OCI-M2 (cell line): ENCODE measurements around the gene TIAL1.
"Not testable (repeated sequence)": the region's sequence is repeated elsewhere in the genome, so short reads cannot be mapped to it uniquely, and the experiment has no call there.

Experiments
- DNase-seq: peaks from one replicate; lab custom pipeline; 2025; ENCODE audit not compliant: unreplicated experiment; lab: John Stamatoyannopoulos, UW

Gene TIAL1

DNA sequence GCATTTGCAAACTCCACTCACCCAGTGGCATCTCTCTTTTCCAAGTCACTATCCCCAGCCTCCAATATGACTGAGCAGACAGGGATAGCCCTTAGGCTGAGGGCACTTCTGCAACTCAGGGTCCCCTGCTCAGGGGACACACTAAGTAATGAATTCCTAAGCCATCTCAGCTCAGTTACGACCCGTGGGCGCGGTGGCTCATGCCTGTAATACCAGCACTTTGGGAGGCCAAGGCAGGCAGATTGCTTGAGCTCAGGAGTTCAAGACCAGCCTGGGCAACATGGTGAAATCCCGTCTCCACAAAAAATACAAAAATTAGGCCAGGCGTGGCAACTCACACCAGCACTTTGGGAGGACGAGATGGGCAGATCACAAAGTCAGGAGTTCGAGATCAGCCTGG is 64.5 kb downstream of the TIAL1 start:
- DNase-seq = not testable (repeated sequence)

DNA sequence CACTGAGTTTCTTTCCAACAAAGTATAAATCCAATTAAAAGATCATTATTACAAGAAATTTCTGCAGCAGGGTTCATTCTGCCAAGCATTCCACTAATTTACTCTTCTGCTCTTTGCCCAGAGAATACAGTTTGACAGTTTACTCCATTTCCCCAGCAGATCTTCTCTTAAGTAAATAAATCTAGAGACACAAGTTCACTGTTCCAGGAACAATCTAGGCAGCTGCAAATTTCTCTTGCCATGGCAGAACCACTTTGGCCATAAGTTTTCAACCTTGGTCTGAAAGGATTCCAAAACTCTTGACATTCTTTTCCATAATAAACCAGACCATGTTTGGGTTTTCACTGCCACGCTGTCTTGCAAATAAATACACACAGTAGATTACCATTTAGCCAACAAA is 65.7 kb downstream of the TIAL1 start:
- DNase-seq = no peak

DNA sequence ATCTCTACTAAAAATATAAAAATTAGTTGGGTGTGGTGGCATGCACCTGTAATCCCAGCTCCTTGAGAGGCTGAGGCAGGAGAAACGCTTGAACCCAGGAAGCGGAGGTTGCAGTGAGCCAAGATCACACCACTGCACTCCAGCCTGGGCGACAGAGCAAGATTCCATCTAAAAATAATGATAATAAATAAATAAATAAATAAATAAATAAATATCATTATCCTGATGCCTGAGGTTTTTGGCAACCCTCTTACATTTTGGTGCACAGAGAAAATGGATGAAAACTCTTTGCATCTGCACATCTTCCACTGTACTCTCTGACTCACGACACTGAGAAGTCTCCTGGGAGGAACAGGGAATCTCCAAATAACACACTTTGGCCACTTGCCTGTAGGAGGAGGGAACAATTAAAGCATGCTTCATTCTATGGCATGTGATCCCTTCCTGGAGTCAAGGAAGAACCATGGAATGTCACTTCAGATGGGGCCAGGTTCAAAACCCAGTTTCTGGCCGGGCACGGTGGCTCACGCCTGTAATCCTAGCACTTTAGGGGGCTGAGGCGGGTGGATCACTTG is 68.0 kb downstream of the TIAL1 start:
- not testable (repeated sequence) for DNase-seq

DNA sequence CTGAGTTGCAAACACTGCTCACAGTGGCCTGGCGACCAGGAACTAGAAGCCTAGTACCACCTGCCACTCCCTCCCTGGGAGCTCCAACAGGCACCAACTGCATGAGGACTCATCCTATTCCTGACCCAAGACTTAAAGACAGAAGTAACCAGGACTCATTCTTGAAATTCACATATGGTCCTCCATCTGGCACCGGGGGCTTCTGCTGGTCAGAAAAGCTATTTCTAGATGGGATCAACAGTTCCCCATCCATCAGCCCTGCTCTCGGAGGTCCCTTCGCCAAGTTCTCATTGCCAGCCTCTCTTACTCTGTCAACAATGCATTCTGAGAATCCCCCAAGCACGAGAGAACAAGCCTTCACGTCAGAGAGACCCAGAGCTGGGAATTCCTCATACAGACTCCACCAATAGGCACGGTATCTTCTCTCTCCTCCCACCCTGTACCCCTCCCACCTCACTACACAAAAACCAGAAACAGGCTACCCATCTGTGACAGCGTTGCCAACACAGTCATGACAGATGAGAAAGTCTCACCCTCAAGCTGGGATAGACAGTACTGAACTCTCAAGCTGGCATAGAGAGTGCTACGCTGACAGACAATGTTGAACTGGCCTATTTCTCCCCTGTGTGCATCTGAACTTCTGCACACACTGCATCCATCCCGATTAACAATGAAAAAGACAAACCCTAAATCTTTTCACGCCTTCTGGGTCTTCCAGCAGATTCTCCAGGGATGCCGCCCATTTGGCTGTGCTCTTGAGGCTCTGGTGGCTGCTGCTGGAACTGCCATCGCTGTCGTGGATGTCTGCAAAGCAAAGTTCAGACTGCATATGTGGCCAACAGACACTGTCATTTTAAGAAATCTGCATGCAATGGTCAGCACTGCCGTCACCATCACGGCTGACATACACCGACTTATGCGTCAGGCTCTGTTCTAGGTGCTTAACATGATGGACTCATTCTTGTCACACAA is 69.9 kb downstream of the TIAL1 start:
- no peak for DNase-seq

DNA sequence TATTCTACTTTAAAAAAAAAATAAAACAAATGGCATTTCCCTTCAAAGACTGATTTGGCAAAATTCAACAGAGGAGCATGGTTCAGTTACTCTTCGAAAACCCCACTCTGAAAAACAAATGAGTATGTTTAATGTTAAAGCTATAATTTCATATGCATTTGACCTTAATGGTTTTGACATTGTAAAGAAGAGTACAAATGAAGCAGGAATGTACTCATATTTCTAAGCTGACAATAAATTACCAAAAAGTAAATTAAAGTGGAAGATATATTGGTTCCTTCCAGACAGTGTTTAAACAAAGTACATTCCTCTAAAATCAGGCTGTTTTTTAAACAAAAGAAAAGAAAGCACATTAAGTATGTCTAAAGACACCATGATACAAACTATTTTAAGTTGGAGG is 70.6 kb downstream of the TIAL1 start:
- no peak for DNase-seq

DNA sequence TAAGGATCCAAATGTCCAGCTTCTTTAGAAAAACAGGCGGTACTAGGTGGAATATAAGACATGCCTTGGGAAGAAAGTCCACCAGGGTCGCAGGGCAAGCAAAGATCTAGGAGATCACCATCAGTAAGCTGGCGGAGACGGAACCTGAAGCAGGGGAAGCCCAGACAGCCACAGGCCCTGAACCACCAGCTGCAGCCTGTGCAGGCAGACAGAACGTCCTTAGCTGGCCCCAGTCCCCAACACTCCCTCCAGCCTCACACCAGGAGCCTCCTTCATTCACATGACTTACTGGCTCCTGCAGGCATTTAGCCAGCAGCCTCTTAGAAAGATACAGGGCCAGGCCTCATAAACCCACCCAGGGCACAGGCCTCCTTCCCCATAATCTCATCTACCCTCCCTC is 71.6 kb downstream of the TIAL1 start:
- no peak for DNase-seq

DNA sequence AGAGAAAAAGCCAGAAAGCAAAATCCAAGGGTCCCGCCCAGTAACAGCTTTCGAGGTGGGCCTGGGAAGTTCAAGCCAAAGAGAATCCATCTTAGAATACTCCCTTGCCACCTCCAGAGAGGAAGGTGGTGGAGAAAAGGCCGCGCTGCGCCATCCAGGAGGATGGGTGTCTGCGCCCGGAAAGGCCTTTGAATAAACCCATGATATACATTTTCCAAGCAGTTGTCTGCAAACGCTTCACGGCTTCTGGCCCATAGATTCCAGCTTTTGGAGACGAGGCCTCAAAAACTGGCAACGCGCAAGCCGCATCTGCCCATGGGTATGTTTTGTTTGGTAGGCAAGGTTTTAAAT is 72.1 kb downstream of the TIAL1 start:
- no peak for DNase-seq

DNA sequence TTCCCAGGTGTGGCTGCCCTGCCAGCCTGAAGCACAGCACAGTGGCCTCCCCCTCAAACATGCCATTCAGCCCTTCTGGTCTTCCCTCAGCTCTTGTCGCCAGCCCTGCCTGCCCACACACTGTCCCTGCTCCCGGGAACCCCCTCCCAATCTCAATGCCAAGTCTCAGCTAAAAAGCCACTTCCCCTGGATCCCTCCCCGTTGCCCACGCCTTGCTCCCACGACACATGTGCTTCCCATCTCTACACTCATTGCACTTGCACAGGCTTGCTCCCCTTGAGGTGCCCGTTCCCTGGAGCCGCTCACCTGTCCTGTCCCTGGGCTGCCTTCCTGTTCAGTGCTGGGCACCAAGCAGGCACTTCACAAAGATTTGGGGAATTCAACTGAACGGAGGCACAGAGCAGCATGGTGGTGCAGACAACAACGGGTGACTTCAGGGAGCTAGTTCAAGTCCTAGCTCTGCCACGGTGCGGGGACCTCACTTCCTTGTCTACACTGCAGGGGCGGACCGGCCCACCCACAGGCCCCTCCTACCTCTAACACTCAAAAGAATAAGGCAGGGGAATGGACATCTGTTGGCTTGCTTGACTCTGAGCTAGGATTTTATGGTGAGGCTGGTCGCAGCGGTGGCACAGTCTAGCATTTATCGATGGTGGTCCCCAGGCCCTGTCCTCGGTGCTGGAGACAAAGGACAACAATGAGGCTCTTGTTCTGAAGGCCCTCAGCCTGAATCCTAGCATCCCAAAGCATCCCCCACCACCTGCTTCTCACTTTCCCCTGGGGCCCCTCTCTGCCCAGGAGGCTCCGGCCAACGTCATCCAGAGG is 72.7 kb downstream of the TIAL1 start:
- DNase-seq = no peak
